CD4-positive, alpha-beta T cell treated with Interleukin-12 subunit alpha and Interleukin-12 subunit beta, for 1 hour (primary cell): ENCODE measurements around the gene PCSK7.

Experiments
- DNase-seq: peaks from one replicate; pipeline ENCODE4 v3.0.0-alpha.2; 2020

PCSK7 gene

GRCh38 chr11:117180020-117180419 is 51.9 kb downstream of the PCSK7 start:
- DNase-seq: no peak

GRCh38 chr11:117179048-117179999 is 52.5 kb downstream of the PCSK7 start:
- peak; percentile 59 for DNase-seq

- DNase-seq: peak; percentile 90
These were observed 53.5 kb downstream of the PCSK7 start, which contains the start of gene SIDT2 for GRCh38 chr11:117178210-117179034. Gene SIDT2, plus strand, starts transcription at chr11:117178743. Its CDS starts 521 bp downstream, at chr11:117179264.

- DNase-seq: no peak
These were observed 54.2 kb downstream of the PCSK7 start for GRCh38 chr11:117177534-117178209.

- DNase-seq: no peak
These were observed 55.7 kb downstream of the PCSK7 start for GRCh38 chr11:117176186-117176585.

GRCh38 chr11:117175781-117176180 is 56.1 kb downstream of the PCSK7 start:
- no peak for DNase-seq

GRCh38 chr11:117175104-117175503 is 56.8 kb downstream of the PCSK7 start:
- DNase-seq: no peak

GRCh38 chr11:117172724-117173421 is 59.0 kb downstream of the PCSK7 start:
- no peak for DNase-seq

- DNase-seq: no peak
These were observed 60.3 kb downstream of the PCSK7 start for GRCh38 chr11:117171404-117172061.

- DNase-seq: no peak
These were observed 60.9 kb downstream of the PCSK7 start for GRCh38 chr11:117171007-117171403.

GRCh38 chr11:117170210-117170609 is 61.7 kb downstream of the PCSK7 start:
- DNase-seq: no peak

GRCh38 chr11:117169736-117170135 is 62.1 kb downstream of the PCSK7 start:
- no peak for DNase-seq

- no peak for DNase-seq
These were observed 65.4 kb downstream of the PCSK7 start for GRCh38 chr11:117166491-117166890.

- DNase-seq: no peak
These were observed 71.0 kb downstream of the PCSK7 start for GRCh38 chr11:117160826-117161225.

GRCh38 chr11:117159892-117160291 is 72.0 kb downstream of the PCSK7 start:
- DNase-seq: no peak

GRCh38 chr11:117157507-117157906 is 74.4 kb downstream of the PCSK7 start:
- DNase-seq: no peak

GRCh38 chr11:117154468-117154867 is 77.4 kb downstream of the PCSK7 start:
- DNase-seq: no peak
